ENCODE measurements around the gene FAM83B.

Gene FAM83B

GRCh38 chr6:54987633-54988290, 141.2 kb downstream of the FAM83B start:
- no peak for DNase-seq

- DNase-seq, result no peak
Measured at GRCh38 chr6:54988576-54988975, 142.0 kb downstream of the FAM83B start.

GRCh38 chr6:54990001-54990400, 143.4 kb downstream of the FAM83B start:
- no peak for DNase-seq
